CD4-positive, CD25-positive, alpha-beta regulatory T cell (primary cell): ENCODE data around the gene LSM14B. TPM values are rescaled to one million over a fixed set of nuclear protein-coding genes. Genes with fewer than 3 reads are reported as not detected.

ENCODE experiments used
- ATAC-seq, 2 donors: fragments of 150-1000 bp; cut with Tn5 transposase; one replicate each; pipeline ENCODE4 v1.10.0; 2021; ENCODE audit warnings: low read depth in 2 of 2, moderate number of reproducible peaks in 2 of 2, moderate library complexity in 1 of 2
- DNase-seq, 3 donors: peaks; one replicate each; pipeline versions ENCODE4 v3.0.0 to v3.0.0-alpha.2; 2012 to 2022; ENCODE audit warnings: mixed read lengths in 1 of 3
- H3K27ac ChIP-seq: one replicate; pipeline ENCODE4 v1.7.0; 2013; ENCODE audit warnings: mild to moderate bottlenecking, low read length; ENCODE audit not compliant: insufficient read depth, poor library complexity, severe bottlenecking
- H3K27me3 ChIP-seq: one replicate; pipeline ENCODE4 v1.7.0; 2013; ENCODE audit warnings: low read length; ENCODE audit not compliant: control insufficient read depth, insufficient read depth
- H3K36me3 ChIP-seq: one replicate; pipeline ENCODE4 v1.7.0; 2013; ENCODE audit warnings: mild to moderate bottlenecking, low read length, moderate library complexity; ENCODE audit not compliant: control insufficient read depth, insufficient read depth
- H3K4me1 ChIP-seq: 2 replicates; pipeline ENCODE4 v1.7.0; 2013; ENCODE audit warnings: mild to moderate bottlenecking, low read length; ENCODE audit not compliant: insufficient read depth, control insufficient read depth, poor library complexity, severe bottlenecking
- H3K4me3 ChIP-seq: one replicate; pipeline ENCODE4 v1.7.0; 2013; ENCODE audit warnings: low read depth, mild to moderate bottlenecking, low read length, moderate library complexity
- H3K9me3 ChIP-seq, 2 experiments: 1 replicate in 1 of 2; 2 replicates in 1 of 2; pipeline ENCODE4 v1.7.0; 2013; ENCODE audit warnings: low read length in 2 of 2, mild to moderate bottlenecking in 1 of 2, moderate library complexity in 1 of 2; ENCODE audit not compliant: control insufficient read depth in 2 of 2
- H3K27ac Mint-ChIP-seq, 3 donors: one replicate each; pipeline ENCODE4 v1.8.0; 2020 to 2022; ENCODE audit warnings: mild to moderate bottlenecking in 3 of 3, mixed read lengths in 3 of 3, moderate library complexity in 2 of 3
- H3K27me3 Mint-ChIP-seq: one replicate; pipeline ENCODE4 v1.8.0; 2022; ENCODE audit warnings: mild to moderate bottlenecking, mixed read lengths
- H3K36me3 Mint-ChIP-seq: one replicate; pipeline ENCODE4 v1.8.0; 2020; ENCODE audit warnings: mixed read lengths
- H3K4me1 Mint-ChIP-seq, 4 donors: one replicate each; pipeline ENCODE4 v1.8.0; 2020 to 2022; ENCODE audit warnings: mixed read lengths in 4 of 4, mild to moderate bottlenecking in 1 of 4
- H3K4me3 Mint-ChIP-seq, 4 donors: one replicate each; pipeline ENCODE4 v1.8.0; 2020 to 2022; ENCODE audit warnings: mild to moderate bottlenecking in 4 of 4, mixed read lengths in 4 of 4, moderate library complexity in 3 of 4
- H3K9me3 Mint-ChIP-seq, 7 donors: one replicate each; pipeline ENCODE4 v1.8.0; 2020 to 2022; ENCODE audit warnings: mixed read lengths in 7 of 7, mild to moderate bottlenecking in 3 of 7, moderate library complexity in 2 of 7
- polyA plus RNA-seq, 4 donors: library from polyadenylated mRNA; unstranded; fragments of 300-500 nt; fragmentation: Illumina TruSeq; gene quantifications; one replicate each; pipeline ENCODE4 v1.2.3, GENCODE V29; 2021
- total RNA-seq: library from RNA; stranded (reverse); gene quantifications from one replicate; pipeline ENCODE4 v1.2.3, GENCODE V29; 2022

LSM14B gene
- total and polyA plus RNA-seq, 5 donors from 2014 or later: 0.65 to 33.7 (median 1.2) TPM

- Mint-ChIP-seq H3K36me3 (peaks cover 12% of the 10 kb centered on the region), H3K27ac (no peak overlapping the region), H3K4me1 (peaks cover 7 to 8% (median 8%) of the 10 kb centered on the region in 4 donors), H3K9me3 (no peaks in the 10 kb centered on the region), H3K27me3 (no peaks in the 10 kb centered on the region), H3K4me3 (no peak overlapping the region)
- ATAC-seq: no peak
- Histone ChIP-seq H3K36me3 (no peaks in the 10 kb centered on the region), H3K4me1 (peaks cover 5% of the 10 kb centered on the region), H3K27ac (no peak overlapping the region), H3K27me3 (no peaks in the 10 kb centered on the region), H3K9me3 (no peaks in the 10 kb centered on the region), H3K4me3 (no peak overlapping the region)
- no peak for DNase-seq
Observed at GRCh38 chr20:62177307-62177706, 55.0 kb downstream of the LSM14B start.

GRCh38 chr20:62178316-62179161, 56.3 kb downstream of the LSM14B start:
- H3K27ac Mint-ChIP-seq: peak overlapping the region in 1 of 3 donors; percentile 65
- H3K27ac ChIP-seq: no peak overlapping the region

GRCh38 chr20:62179162-62179504, 56.9 kb downstream of the LSM14B start:
- no peaks in the 10 kb centered on the region for H3K36me3 ChIP-seq
- H3K4me3 Mint-ChIP-seq: no peak overlapping the region
- no peak overlapping the region for H3K27ac ChIP-seq
- H3K4me1 Mint-ChIP-seq: peaks cover 9 to 19% (median 16%) of the 10 kb centered on the region in 4 donors
- no peaks in the 10 kb centered on the region for H3K27me3 Mint-ChIP-seq
- H3K27ac Mint-ChIP-seq: peak overlapping the region in 1 of 3 donors; percentile 65
- no peaks in the 10 kb centered on the region for H3K9me3 Mint-ChIP-seq
- H3K9me3 ChIP-seq: no peaks in the 10 kb centered on the region
- ATAC-seq (no peak), DNase-seq (no peak)
- H3K36me3 Mint-ChIP-seq: peaks cover 8% of the 10 kb centered on the region
- H3K4me1 ChIP-seq: peaks cover 16% of the 10 kb centered on the region
- H3K27me3 ChIP-seq: no peaks in the 10 kb centered on the region
- no peak overlapping the region for H3K4me3 ChIP-seq

More at GRCh38 chr20:62178316-62179161, 56.3 kb downstream of the LSM14B start:
- H3K27me3 ChIP-seq: no peaks in the 10 kb centered on the region
- H3K9me3 ChIP-seq: no peaks in the 10 kb centered on the region
- H3K4me1 ChIP-seq: peaks cover 11% of the 10 kb centered on the region
- Mint-ChIP-seq H3K9me3 (no peaks in the 10 kb centered on the region), H3K27me3 (no peaks in the 10 kb centered on the region), H3K4me3 (no peak overlapping the region), H3K36me3 (peaks cover 12% of the 10 kb centered on the region), H3K4me1 (peaks cover 8 to 15% (median 10%) of the 10 kb centered on the region in 4 donors)
- H3K36me3 ChIP-seq: no peaks in the 10 kb centered on the region
- H3K4me3 ChIP-seq: no peak overlapping the region
- DNase-seq (no peak), ATAC-seq (no peak)

- H3K36me3 Mint-ChIP-seq: no peaks in the 10 kb centered on the region
- H3K9me3 ChIP-seq: no peaks in the 10 kb centered on the region
- H3K27me3 Mint-ChIP-seq: no peaks in the 10 kb centered on the region
- H3K4me1 Mint-ChIP-seq: peaks cover 10 to 37% (median 28%) of the 10 kb centered on the region in 4 donors
- H3K4me3 Mint-ChIP-seq: peak overlapping the region; percentile 92 to 99 (median 96)
- H3K36me3 ChIP-seq: no peaks in the 10 kb centered on the region
- no peaks in the 10 kb centered on the region for H3K27me3 ChIP-seq
- ATAC-seq: no peak
- peak overlapping the region; percentile 93 to 96 (median 93) for H3K27ac Mint-ChIP-seq
- DNase-seq: no peak
- H3K27ac ChIP-seq: peak overlapping the region; percentile 91
- peak overlapping the region; percentile 87 for H3K4me3 ChIP-seq
- H3K4me1 ChIP-seq: peaks cover 19% of the 10 kb centered on the region
- no peaks in the 10 kb centered on the region for H3K9me3 Mint-ChIP-seq
Observed at GRCh38 chr20:62181808-62182207, 59.5 kb downstream of the LSM14B start.

- no peaks in the 10 kb centered on the region for H3K27me3 Mint-ChIP-seq
- peak within 1 kb of the TSS; percentile 94 for H3K4me3 ChIP-seq
- no peaks in the 10 kb centered on the region for H3K36me3 ChIP-seq
- no peaks in the 10 kb centered on the region for H3K36me3 Mint-ChIP-seq
- H3K4me3 Mint-ChIP-seq: peak within 1 kb of the TSS; percentile 92 to 99 (median 96)
- H3K27ac ChIP-seq: peak within 1 kb of the TSS; percentile 91
- DNase-seq (peak; percentile 93 to 97 (median 93)), ATAC-seq (peak; percentile 89 to 92)
- H3K27me3 ChIP-seq: no peaks in the 10 kb centered on the region
- H3K9me3 Mint-ChIP-seq: no peaks in the 10 kb centered on the region
- peak within 1 kb of the TSS; percentile 93 to 96 (median 93) for H3K27ac Mint-ChIP-seq
- peaks cover 19% of the 10 kb centered on the region for H3K4me1 ChIP-seq
- H3K9me3 ChIP-seq: no peaks in the 10 kb centered on the region
- H3K4me1 Mint-ChIP-seq: peaks cover 19 to 45% (median 35%) of the 10 kb centered on the region in 4 donors
Observed at GRCh38 chr20:62182469-62183425, 60.5 kb downstream of the LSM14B start, which contains the start of gene MTG2. Gene MTG2, plus strand, starts transcription at chr20:62183028. Its CDS starts 10,393 bp downstream, at chr20:62193421.

- no peaks in the 10 kb centered on the region for H3K27me3 Mint-ChIP-seq
- H3K9me3 Mint-ChIP-seq: no peaks in the 10 kb centered on the region
- no peaks in the 10 kb centered on the region for H3K36me3 ChIP-seq
- peak overlapping the region; percentile 94 for H3K4me3 ChIP-seq
- H3K4me3 Mint-ChIP-seq: peak overlapping the region; percentile 92 to 99 (median 96)
- H3K4me1 Mint-ChIP-seq: peaks cover 20 to 50% (median 37%) of the 10 kb centered on the region in 4 donors
- peaks cover 19% of the 10 kb centered on the region for H3K4me1 ChIP-seq
- ATAC-seq (no peak), DNase-seq (no peak)
- H3K27me3 ChIP-seq: no peaks in the 10 kb centered on the region
- H3K9me3 ChIP-seq: no peaks in the 10 kb centered on the region
- peak overlapping the region; percentile 91 for H3K27ac ChIP-seq
- H3K36me3 Mint-ChIP-seq: no peaks in the 10 kb centered on the region
- peak overlapping the region; percentile 77 to 96 (median 93) for H3K27ac Mint-ChIP-seq
Observed at GRCh38 chr20:62183426-62184142, 61.3 kb downstream of the LSM14B start.
